OCI-LY3 (cell line): ENCODE data around the gene FBXO22.

ENCODE experiments used
- CTCF ChIP-seq: fragments of 200-600, 300-600 bp; sonication (generic); IDR thresholded peaks from 2 replicates; pipeline ENCODE4 v1.5.1; 2014; ENCODE audit warnings: antibody characterized with exemption, low read length, low read depth
- EZH2phosphoT487 ChIP-seq: fragments of 200-600 bp; shearing (Covaris generic); IDR thresholded peaks from 2 replicates; pipeline ENCODE4 v1.6.1; 2018; ENCODE audit warnings: antibody characterized with exemption, mixed run types, low read depth

- TF ChIP-seq CTCF (no peak), EZH2phosphoT487 (no peak)
These were observed 11.8 kb upstream of the FBXO22 start for GRCh38 chr15:75891895-75892294.
